A549 (cell line): Measurements from ENCODE around the gene TRIM58. TPM values are rescaled to one million over a fixed set of nuclear protein-coding genes. Genes with fewer than 3 reads are reported as not detected.

ENCODE experiments used
- ATAC-seq, 2 experiments: fragments of 200-7000 bp in 1 of 2; fragments of >200 bp in 1 of 2; cut with Nextera tagmentation in 1 of 2; cut with Tn5 transposase in 1 of 2; 3 replicates each; pipeline versions ENCODE4 v1.8.0 to v1.9.1; 2018 to 2020; ENCODE audit warnings: mild to moderate bottlenecking in 1 of 2, moderate library complexity in 1 of 2
- CTCF ChIA-PET: fragments of 300-600 bp; sonication (Branson Sonifier 250); formaldehyde crosslinking; extraction: SDS; loops from one replicate; lab custom pipeline; 2021; ENCODE audit warnings: antibody characterized with exemption, inconsistent platforms; lab: Yijun Ruan, JAX
- POLR2A ChIA-PET: fragments of 350-600 bp; formaldehyde crosslinking; extraction: SDS; loops from one replicate; lab custom pipeline; 2021; ENCODE audit warnings: antibody characterized with exemption, inconsistent platforms; lab: Yijun Ruan, JAX
- DNase-seq, 2 experiments: peaks; one replicate each; pipeline versions ENCODE4 v3.0.0 to v3.0.0-alpha.2; 2011 to 2016; ENCODE audit warnings: low read depth in 1 of 2, low spot score in 1 of 2
- FAIRE-seq: peaks from 2 replicates; lab custom pipeline; 2011; peaks lifted over from hg19 to GRCh38; lab: Jason Lieb, UNC
- H3K27ac ChIP-seq, 2 experiments: fragments of >200 bp; sonication (Bioruptor Twin); formaldehyde crosslinking; 3 replicates each; pipeline ENCODE4 v1.5.1; 2016 to 2017
- H3K4me1 ChIP-seq: fragments of >200 bp; sonication (Bioruptor Twin); formaldehyde crosslinking; 3 replicates; pipeline ENCODE4 v1.6.1; 2016
- H3K4me2 ChIP-seq: fragments of >200 bp; sonication (Bioruptor Twin); formaldehyde crosslinking; 3 replicates; pipeline ENCODE4 v1.6.1; 2016
- H3K4me3 ChIP-seq: fragments of >200 bp; sonication (Bioruptor Twin); formaldehyde crosslinking; 3 replicates; pipeline ENCODE4 v1.5.1; 2016
- H3K9me3 ChIP-seq: fragments of >200 bp; sonication (Bioruptor Twin); formaldehyde crosslinking; 3 replicates; pipeline ENCODE4 v1.6.1; 2016
- CBX2 ChIP-seq: fragments of 200-600 bp; sonication (generic); IDR thresholded peaks from 2 replicates; pipeline ENCODE4 v1.6.1; 2016; ENCODE audit warnings: low read depth, mild to moderate bottlenecking, borderline replicate concordance
- CBX8 ChIP-seq: fragments of 200-600 bp; sonication (generic); IDR thresholded peaks from 2 replicates; pipeline ENCODE4 v1.6.1; 2016
- CEBPB ChIP-seq, 2 experiments: fragments of >200 bp in 1 of 2; sonication (Bioruptor Twin) in 1 of 2; formaldehyde crosslinking in 1 of 2; IDR thresholded peaks; 2 replicates each; pipeline ENCODE4 v1.6.1; 2012 to 2016
- ESRRA ChIP-seq: fragments of 150-350 bp; IDR thresholded peaks from 2 replicates; pipeline ENCODE4 v1.6.1; 2014; ENCODE audit warnings: mild to moderate bottlenecking, low read length, borderline replicate concordance
- FOXS1 ChIP-seq: fragments of 250-450 bp; sonication (Bioruptor Pico); IDR thresholded peaks from 2 replicates; pipeline ENCODE4 v1.5.0; 2020; ENCODE audit warnings: mild to moderate bottlenecking, moderate library complexity
- HDAC2 ChIP-seq: fragments of 200-600 bp; sonication (generic); IDR thresholded peaks from 2 replicates; pipeline ENCODE4 v1.6.1; 2016
- HEYL ChIP-seq: fragments of 250-450 bp; sonication (Bioruptor Pico); IDR thresholded peaks from 2 replicates; pipeline ENCODE4 v1.8.0; 2021; ENCODE audit warnings: mild to moderate bottlenecking, moderate library complexity
- HOXB13 ChIP-seq: fragments of 250-450 bp; sonication (Bioruptor Pico); IDR thresholded peaks from 2 replicates; pipeline ENCODE4 v1.5.0; 2020; ENCODE audit warnings: low read depth, mild to moderate bottlenecking, moderate library complexity
- JUN ChIP-seq, 2 experiments: fragments of >200 bp; sonication (Bioruptor Twin); formaldehyde crosslinking; IDR thresholded peaks; 2 replicates in 1 of 2; 3 replicates in 1 of 2; pipeline ENCODE4 v1.6.1; 2016 to 2017
- JUNB ChIP-seq: fragments of >200 bp; sonication (Bioruptor Twin); formaldehyde crosslinking; IDR thresholded peaks from 2 replicates; pipeline ENCODE4 v1.6.1; 2016
- MAZ ChIP-seq: fragments of 150-350 bp; IDR thresholded peaks from 2 replicates; pipeline ENCODE4 v1.6.1; 2014; ENCODE audit warnings: antibody characterized with exemption, low read depth, low read length, borderline replicate concordance
- NR3C1 ChIP-seq: fragments of >200 bp; sonication (Bioruptor Twin); formaldehyde crosslinking; IDR thresholded peaks from 3 replicates; pipeline ENCODE4 v1.6.1; 2017
- POLR2A ChIP-seq: IDR thresholded peaks from 2 replicates; pipeline ENCODE4 v1.6.1; 2012; ENCODE audit warnings: mild to moderate bottlenecking, low read length
- RARB ChIP-seq: fragments of 250-450 bp; sonication (Bioruptor Pico); IDR thresholded peaks from 2 replicates; pipeline ENCODE4 v1.8.0; 2021; ENCODE audit warnings: mild to moderate bottlenecking, moderate library complexity
- RNF2 ChIP-seq: fragments of 200-600 bp; sonication (generic); IDR thresholded peaks from 2 replicates; pipeline ENCODE4 v1.6.1; 2016; ENCODE audit warnings: low read depth, mild to moderate bottlenecking, antibody characterized with exemption, moderate library complexity, borderline replicate concordance
- TFCP2L1 ChIP-seq: fragments of 250-450 bp; sonication (Bioruptor Pico); IDR thresholded peaks from 2 replicates; pipeline ENCODE4 v1.5.0; 2021; ENCODE audit warnings: mild to moderate bottlenecking
- ZNF302 ChIP-seq: fragments of 250-450 bp; sonication (Bioruptor Pico); IDR thresholded peaks from 2 replicates; pipeline ENCODE4 v1.9.0; 2021; ENCODE audit warnings: inconsistent platforms, mild to moderate bottlenecking, moderate library complexity
- WGBS: methylation state at CpG from one replicate; pipeline ENCODE4 v1.1.6; 2017; ENCODE audit errors: missing lambda C conversion rate; 5-methylcytosine and 5-hydroxymethylcytosine counted together
- polyA plus RNA-seq, 4 experiments: library from polyadenylated mRNA; depleted of rRNA in 3 of 4; stranded (reverse); fragments of >200 nt; fragmentation: RNase III in 1 of 4; extraction: RNeasy Plus Mini Kit Qiagen cat#74134 plus additional on column Dnase treatment in 1 of 4; gene quantifications; 2 replicates in 3 of 4; 3 replicates in 1 of 4; pipeline ENCODE4 v1.2.3, GENCODE V29; 2011 to 2017
- TF ChIP-seq, protein P1 (sequence below): fragments of 200-600 bp; sonication (generic); IDR thresholded peaks from 2 replicates; pipeline ENCODE4 v1.6.1; 2016; ENCODE audit warnings: antibody characterized with exemption, mild to moderate bottlenecking, moderate library complexity
- TF ChIP-seq, protein P2 (sequence below): fragments of 450-650 bp; IDR thresholded peaks from 2 replicates; pipeline ENCODE4 v1.6.1; 2014; ENCODE audit warnings: antibody characterized with exemption
- TF ChIP-seq, protein P3 (sequence below): fragments of >200 bp; sonication (Bioruptor Twin); formaldehyde crosslinking; IDR thresholded peaks from 2 replicates; pipeline ENCODE4 v1.6.1; 2016
- TF ChIP-seq, protein P4 (sequence below): fragments of 250-450 bp; sonication (Bioruptor Pico); IDR thresholded peaks from 2 replicates; pipeline ENCODE4 v1.5.0; 2021; ENCODE audit warnings: mild to moderate bottlenecking, moderate library complexity, borderline replicate concordance
- TF ChIP-seq, protein P5 (sequence below): fragments of >200 bp; sonication (Bioruptor Twin); formaldehyde crosslinking; IDR thresholded peaks from 3 replicates; pipeline ENCODE4 v1.6.1; 2016

The TRIM58 gene
- polyA plus RNA-seq, 2 of the 4 experiments (the other 2 are of a cell fraction): not detected

DNA sequence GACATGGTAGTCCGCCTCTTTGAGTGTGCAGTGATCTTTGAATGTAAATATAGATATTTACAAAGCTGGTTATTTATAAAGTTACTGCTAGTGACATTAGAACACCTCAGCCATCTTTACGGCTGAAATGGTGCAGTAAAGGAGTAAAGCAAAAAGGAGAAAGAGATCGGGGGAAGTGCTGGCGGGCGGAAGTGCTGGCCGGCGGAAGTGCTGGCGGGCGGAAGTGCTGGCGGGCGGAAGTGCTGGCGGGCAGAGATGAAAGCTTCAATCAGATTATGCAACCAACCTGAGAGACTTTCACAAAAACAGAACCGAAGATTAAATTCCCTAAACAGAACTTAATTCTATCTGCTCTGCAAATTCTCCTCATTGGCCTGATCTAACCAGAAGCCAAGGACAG lies 31.6 kb upstream of the TRIM58 start:
- H3K4me1 ChIP-seq: no peaks in the 10 kb centered on the region
- ChIA-PET CTCF (no interaction called here), POLR2A (no interaction called here)
- H3K27ac ChIP-seq: no peak overlapping the region
- ATAC-seq (no peak), DNase-seq (no peak), FAIRE-seq (no peak)
- H3K4me2 ChIP-seq: no peak overlapping the region
- H3K4me3 ChIP-seq: no peak overlapping the region
- TF ChIP-seq MAZ: no peak
- TF ChIP-seq, protein P1, sequence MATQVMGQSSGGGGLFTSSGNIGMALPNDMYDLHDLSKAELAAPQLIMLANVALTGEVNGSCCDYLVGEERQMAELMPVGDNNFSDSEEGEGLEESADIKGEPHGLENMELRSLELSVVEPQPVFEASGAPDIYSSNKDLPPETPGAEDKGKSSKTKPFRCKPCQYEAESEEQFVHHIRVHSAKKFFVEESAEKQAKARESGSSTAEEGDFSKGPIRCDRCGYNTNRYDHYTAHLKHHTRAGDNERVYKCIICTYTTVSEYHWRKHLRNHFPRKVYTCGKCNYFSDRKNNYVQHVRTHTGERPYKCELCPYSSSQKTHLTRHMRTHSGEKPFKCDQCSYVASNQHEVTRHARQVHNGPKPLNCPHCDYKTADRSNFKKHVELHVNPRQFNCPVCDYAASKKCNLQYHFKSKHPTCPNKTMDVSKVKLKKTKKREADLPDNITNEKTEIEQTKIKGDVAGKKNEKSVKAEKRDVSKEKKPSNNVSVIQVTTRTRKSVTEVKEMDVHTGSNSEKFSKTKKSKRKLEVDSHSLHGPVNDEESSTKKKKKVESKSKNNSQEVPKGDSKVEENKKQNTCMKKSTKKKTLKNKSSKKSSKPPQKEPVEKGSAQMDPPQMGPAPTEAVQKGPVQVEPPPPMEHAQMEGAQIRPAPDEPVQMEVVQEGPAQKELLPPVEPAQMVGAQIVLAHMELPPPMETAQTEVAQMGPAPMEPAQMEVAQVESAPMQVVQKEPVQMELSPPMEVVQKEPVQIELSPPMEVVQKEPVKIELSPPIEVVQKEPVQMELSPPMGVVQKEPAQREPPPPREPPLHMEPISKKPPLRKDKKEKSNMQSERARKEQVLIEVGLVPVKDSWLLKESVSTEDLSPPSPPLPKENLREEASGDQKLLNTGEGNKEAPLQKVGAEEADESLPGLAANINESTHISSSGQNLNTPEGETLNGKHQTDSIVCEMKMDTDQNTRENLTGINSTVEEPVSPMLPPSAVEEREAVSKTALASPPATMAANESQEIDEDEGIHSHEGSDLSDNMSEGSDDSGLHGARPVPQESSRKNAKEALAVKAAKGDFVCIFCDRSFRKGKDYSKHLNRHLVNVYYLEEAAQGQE: no peak
- TF ChIP-seq, protein P2, sequence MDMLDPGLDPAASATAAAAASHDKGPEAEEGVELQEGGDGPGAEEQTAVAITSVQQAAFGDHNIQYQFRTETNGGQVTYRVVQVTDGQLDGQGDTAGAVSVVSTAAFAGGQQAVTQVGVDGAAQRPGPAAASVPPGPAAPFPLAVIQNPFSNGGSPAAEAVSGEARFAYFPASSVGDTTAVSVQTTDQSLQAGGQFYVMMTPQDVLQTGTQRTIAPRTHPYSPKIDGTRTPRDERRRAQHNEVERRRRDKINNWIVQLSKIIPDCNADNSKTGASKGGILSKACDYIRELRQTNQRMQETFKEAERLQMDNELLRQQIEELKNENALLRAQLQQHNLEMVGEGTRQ: no peak
- TF ChIP-seq POLR2A: no peak
- TF ChIP-seq, protein P3, sequence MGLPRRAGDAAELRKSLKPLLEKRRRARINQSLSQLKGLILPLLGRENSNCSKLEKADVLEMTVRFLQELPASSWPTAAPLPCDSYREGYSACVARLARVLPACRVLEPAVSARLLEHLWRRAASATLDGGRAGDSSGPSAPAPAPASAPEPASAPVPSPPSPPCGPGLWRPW: no peak
- no peak for TF ChIP-seq HEYL
- TF ChIP-seq HOXB13 (CRISPR knock-in tag): no peak
- WGBS: 52% methylated on average over 12 of the region's 13 CpGs
- H3K9me3 ChIP-seq: no peaks in the 10 kb centered on the region

DNA sequence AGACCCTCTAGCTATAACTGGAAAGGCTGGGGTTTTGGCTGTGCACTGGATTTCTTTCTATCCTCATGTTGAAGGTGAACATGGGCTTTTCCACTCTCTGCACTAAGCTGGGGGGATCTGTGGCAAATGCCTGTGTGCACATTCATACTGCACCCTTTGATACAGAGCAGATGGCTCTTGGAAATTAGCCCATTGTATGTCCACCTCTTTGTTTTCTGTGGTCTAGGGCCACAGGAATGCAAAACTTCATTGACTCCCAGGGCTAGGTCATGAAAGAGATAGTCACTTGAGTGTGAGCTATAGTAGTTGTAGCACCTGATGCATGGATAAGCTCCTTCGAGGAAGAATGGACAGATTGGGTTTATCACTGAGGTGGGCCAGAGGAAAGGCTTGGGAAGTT lies 27.3 kb upstream of the TRIM58 start:
- FAIRE-seq: no peak
- Histone ChIP-seq H3K27ac (no peak overlapping the region), H3K4me1 (no peaks in the 10 kb centered on the region), H3K4me3 (no peak overlapping the region), H3K9me3 (no peaks in the 10 kb centered on the region), H3K4me2 (no peak overlapping the region)
- POLR2A ChIA-PET: no interaction called here
- 0% methylated on average over 1 of the region's 1 CpG for WGBS
- TF ChIP-seq ZNF302 (CRISPR knock-in tag): no peak
- TF ChIP-seq JUN (IDR thresholded peaks at IDR 0.05): no peak
- TF ChIP-seq HDAC2: no peak
- CTCF ChIA-PET: no interaction called here
- no peak for ATAC-seq
- DNase-seq: no peak

DNA sequence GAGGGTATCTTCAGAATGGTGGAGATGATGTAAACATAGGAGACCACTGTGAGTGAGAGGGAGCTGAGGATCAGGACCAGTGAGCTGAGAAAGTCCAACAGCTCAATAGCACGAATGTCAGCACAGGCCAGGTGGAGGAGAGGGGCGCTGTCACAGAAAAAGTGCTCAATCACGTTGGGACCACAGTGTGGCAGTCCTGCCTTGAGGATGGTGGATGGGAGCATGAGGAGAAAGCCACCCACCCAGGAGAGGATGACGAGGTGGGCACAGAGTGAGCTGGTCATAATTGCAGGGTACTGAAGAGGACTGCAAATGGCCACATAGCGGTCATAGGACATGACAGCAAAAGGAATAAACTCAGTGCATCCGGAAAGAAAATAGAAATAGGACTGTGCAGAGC lies 23.4 kb upstream of the TRIM58 start:
- no peaks in the 10 kb centered on the region for H3K4me1 ChIP-seq
- POLR2A ChIA-PET: no interaction called here
- DNase-seq: no peak
- TF ChIP-seq CEBPB (IDR thresholded peaks at IDR 0.05) (no peak), JUNB (no peak), CBX2 (no peak), ESRRA (no peak), TFCP2L1 (CRISPR knock-in tag) (no peak), RARB (no peak), FOXS1 (no peak), NR3C1 (no peak), RNF2 (no peak), CBX8 (no peak)
- TF ChIP-seq, protein P4, sequence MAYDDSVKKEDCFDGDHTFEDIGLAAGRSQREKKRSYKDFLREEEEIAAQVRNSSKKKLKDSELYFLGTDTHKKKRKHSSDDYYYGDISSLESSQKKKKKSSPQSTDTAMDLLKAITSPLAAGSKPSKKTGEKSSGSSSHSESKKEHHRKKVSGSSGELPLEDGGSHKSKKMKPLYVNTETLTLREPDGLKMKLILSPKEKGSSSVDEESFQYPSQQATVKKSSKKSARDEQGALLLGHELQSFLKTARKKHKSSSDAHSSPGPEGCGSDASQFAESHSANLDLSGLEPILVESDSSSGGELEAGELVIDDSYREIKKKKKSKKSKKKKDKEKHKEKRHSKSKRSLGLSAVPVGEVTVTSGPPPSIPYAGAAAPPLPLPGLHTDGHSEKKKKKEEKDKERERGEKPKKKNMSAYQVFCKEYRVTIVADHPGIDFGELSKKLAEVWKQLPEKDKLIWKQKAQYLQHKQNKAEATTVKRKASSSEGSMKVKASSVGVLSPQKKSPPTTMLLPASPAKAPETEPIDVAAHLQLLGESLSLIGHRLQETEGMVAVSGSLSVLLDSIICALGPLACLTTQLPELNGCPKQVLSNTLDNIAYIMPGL (CRISPR knock-in tag): no peak
- TF ChIP-seq, protein P5, sequence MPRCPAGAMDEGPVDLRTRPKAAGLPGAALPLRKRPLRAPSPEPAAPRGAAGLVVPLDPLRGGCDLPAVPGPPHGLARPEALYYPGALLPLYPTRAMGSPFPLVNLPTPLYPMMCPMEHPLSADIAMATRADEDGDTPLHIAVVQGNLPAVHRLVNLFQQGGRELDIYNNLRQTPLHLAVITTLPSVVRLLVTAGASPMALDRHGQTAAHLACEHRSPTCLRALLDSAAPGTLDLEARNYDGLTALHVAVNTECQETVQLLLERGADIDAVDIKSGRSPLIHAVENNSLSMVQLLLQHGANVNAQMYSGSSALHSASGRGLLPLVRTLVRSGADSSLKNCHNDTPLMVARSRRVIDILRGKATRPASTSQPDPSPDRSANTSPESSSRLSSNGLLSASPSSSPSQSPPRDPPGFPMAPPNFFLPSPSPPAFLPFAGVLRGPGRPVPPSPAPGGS: no peak
- TF ChIP-seq, protein P3: no peak
- TF ChIP-seq, all 56 proteins: peak for 0
- Histone ChIP-seq H3K27ac (no peak overlapping the region), H3K4me3 (no peak overlapping the region), H3K9me3 (no peaks in the 10 kb centered on the region), H3K4me2 (no peak overlapping the region)
- ATAC-seq (no peak), FAIRE-seq (no peak)
- 3% methylated on average over 6 of the region's 6 CpGs for WGBS
- CTCF ChIA-PET: no interaction called here
